Measurements from ENCODE around the gene STX1A.

Gene STX1A

DNA sequence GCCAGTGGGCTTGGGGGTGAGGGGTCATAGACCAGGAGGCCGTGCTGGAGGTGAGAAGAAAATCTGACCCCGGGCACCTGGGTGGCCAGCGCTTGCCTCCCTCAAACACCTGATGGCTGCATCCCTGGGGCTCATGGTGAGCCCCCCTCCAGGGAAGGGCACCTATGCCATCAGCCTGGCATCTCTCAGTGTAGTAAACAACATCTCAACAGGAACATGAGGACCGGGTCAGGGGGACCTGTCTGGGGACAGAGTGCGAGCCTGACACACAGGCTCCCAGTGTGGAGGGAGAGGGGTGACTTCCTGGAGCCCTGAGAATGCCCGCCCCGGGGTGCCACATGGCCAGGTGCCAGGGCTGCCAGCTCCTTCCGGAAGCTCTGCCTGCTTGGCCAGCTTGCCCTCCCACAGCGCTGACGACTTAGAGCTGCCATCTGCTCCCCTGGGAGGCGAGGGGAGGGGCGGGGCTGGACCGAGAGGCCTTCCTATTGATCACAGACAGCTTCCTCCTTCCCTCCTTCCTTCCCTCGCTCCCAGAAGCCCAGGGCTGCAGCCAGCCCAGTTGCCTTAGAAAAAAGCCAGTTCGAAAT lies 12.3 kb downstream of the STX1A start:
- no peak for DNase-seq (ENCODE audit: low read depth)

DNA sequence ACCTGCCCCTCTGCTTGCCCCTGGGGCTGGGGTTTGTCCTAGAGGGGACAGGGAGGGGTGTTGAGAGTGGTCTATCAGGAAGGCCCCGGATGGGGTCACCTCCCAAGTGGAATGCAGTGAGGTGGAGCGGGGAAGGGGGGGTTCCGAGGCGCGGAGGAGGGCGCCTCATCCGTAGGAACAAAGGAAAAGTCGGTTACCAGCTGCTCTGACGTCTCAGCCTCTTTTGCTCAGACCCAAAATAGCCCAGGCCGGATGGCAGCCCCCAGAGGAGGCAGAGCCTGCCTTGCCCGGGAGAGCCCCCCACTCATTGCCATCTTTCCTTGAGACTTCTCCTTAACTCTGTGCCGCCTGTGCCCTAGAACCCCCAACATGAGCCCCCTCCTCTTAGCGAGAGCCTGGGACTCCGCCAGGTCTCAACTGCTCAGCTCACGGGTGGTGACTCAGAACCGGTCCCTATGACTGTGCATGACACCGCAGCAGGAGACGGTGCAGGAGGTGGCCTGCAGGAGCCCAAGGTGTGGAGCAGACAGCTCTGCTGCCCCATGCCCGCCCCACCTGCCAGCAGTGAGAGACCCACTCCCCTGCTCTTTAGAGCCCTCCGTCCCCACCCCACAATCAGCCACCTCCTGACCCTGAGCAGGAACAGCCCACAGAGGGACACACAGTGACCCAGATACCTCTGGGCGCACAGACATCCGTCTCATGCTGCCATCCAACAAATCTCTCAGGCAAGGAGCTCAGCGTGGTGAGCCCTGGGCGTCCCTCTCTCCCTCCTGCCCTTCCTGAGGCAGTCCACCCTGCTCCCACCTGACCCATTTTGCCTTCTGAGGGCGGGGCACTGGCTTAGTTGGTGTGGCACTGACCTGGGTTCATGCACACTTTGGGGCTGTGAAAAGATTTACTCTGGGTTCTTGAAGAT lies 13.1 kb downstream of the STX1A start:
- DNase-seq (ENCODE audit: low read depth) = peak; percentile 19

DNA sequence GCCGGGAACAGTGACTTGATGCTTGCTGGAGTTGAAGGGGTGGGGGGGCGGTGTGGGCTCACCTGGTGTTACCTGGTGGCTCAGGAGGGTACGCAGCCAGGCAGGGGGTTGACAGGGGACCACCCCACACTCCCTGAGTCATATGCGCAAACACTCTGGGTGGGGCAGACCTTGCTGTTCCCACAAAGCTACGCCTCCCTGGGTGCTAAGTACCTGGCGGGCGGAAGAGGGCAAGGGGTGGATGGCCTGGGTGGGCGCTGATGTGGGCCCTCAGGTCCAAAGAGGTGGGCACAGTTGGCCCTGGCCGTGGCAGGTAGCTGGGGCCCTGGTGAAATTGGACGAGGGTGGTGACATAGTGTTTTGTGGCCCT lies 13.9 kb downstream of the STX1A start:
- DNase-seq (ENCODE audit: low read depth) = no peak

DNA sequence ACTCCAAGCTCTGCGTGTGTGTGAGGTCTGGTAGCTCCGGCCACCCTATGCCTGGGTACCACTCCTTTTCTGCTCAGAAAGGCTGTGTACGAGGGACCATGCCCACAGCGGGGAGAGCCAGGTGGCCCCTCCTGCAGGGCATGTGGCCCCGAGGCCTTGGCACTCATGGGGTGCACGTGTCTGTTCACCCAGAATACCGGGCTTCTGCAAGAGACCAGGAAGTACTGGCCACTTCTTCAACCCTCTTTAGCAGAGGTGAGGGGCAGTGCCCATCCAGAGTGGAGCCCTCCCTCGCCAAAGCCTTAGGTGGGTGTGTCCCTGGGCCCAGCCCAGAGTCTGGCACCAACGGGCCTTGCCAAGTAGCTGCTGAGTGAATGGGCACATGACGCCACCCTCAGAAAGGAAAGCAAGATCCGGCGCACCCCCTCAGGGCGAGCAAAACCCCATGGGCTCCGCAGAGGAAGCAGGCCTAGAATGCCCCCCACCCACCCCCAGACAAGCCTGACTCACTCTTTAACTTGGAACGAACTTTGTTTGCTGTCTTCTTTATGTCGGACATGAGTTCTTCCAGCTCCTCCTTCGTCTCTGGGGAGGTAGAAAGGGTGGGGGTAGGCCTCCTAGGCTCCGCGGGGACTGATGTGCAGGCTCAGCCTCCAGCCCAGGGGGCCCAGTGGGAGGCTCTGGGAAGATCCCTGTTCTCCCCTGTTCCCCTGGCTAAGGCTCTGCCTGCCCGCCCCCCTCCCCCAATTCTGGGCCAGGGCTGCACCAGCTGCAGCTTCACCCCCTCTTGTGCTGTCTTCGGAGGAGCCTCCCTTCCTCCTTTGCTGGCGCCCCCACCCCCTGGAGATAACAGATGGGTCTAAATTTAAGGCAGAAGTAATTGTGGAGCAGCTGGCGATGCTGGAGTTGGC lies 14.6 kb downstream of the STX1A start:
- DNase-seq (ENCODE audit: low read depth) = no peak

GRCh38 chr7:73703757-73704639 lies 15.5 kb downstream of the STX1A start:
- peak; percentile 22 for DNase-seq (ENCODE audit: low read depth)

DNA sequence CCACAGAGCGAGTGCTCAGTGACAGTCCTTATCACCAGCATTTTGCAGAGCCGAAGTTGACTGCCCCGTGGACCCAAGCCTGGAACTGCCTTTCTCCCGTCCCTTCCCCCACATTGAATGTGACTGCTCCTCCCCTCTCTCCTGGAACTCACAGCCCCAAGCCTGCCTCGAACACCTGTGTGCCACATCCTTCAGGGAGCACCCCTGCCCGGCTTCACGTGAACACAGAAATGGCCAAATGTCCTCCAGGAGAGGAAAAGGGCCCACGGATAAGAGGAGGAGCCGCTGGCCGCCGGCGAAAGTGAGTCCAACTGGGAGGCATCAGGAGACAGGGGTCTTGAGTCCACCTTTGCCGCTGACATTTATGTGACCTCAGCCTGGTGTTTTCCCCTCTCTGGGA lies 16.2 kb downstream of the STX1A start:
- DNase-seq (ENCODE audit: low read depth) = no peak

- no peak for DNase-seq (ENCODE audit: low read depth)
Measured at GRCh38 chr7:73702665-73703064, 16.8 kb downstream of the STX1A start.

DNA sequence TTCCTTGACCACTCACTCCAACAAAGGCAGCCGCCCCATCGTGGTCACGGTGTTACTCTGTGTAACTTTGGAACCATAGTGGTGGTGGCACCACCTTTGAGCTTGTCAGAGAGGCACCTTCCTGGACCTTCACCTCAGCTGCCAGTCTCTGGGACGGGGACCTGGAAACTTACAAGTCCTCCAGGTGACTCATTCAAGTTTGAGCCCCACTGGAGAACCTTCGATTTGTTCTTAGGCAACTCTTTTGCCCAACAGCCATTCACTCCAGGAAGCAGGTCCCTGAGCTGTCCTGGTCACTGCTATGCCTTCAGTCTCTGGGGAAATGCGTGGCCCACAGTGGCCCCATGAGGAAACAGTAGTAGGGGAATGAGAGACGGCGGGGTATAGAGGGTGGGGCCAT lies 17.2 kb downstream of the STX1A start:
- DNase-seq (ENCODE audit: low read depth) = no peak

GRCh38 chr7:73701357-73701995 lies 18.0 kb downstream of the STX1A start:
- no peak for DNase-seq (ENCODE audit: low read depth)

- DNase-seq (ENCODE audit: low read depth) = no peak
Measured at GRCh38 chr7:73700581-73701134, 18.8 kb downstream of the STX1A start.

DNA sequence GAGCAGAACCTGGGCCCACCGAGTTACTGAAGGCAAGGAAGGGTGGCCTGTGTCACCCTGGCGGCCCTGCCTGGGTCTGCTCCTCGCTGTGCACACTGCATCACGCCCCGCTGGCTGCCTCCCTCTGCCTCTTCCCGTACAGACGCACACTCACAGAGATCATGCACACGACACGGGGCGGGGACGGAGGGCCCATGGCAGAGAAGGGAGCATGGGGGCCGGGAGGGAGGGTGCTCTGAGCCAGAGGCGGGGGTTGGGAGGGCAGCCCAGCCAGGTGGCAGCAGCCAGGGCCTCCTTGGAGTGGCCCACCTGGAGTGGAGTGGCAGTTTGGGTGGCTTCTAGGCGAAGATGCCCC lies 19.4 kb downstream of the STX1A start:
- DNase-seq (ENCODE audit: low read depth) = no peak

- no peak for DNase-seq (ENCODE audit: low read depth)
Measured at GRCh38 chr7:73699370-73700068, 19.9 kb downstream of the STX1A start.

- no peak for DNase-seq (ENCODE audit: low read depth)
Measured at GRCh38 chr7:73698410-73698809, 21.1 kb downstream of the STX1A start.

DNA sequence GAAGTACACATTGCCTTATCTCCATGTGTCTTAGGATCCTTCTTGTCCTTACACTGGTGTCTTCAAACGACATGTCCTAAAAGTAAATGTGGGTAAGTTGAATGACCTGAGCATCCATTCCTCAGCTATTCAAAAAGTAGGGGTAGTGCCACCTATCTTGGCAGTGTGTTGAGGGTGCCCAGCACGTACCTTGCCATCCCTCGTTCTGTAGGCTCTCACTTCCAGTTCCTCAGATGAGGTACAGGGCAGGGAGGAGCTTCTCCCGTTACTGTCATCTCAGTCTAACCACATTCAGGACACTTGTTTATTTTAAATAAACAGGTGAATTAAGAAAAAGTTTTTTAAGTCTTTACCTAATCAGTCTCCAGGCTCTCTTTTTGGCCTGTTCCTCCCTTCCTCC lies 23.1 kb downstream of the STX1A start:
- DNase-seq (ENCODE audit: low read depth) = no peak

DNA sequence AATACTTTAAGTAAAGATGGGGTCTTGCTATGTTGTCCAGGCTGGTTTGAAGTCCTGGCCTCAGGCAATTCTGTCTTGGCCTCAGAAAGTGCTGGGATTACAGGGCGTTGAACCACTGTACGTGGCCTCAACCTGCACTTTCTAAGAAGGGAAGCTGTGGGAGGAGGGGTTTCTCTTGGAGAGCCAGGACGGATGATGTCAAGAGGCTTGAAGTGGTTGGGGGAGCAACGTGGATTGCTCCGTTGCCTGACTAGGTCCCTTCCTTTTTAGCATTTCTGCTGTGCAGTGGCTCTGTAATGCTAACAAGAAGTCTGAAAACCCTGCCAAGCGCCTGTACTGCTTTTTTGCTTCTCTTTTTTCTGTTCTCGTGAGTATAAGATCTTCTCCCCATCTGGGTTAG lies 28.8 kb downstream of the STX1A start:
- no peak for DNase-seq (ENCODE audit: low read depth)

- DNase-seq (ENCODE audit: low read depth) = no peak
Measured at GRCh38 chr7:73688288-73688687, 31.2 kb downstream of the STX1A start.

- DNase-seq (ENCODE audit: low read depth) = no peak
Measured at GRCh38 chr7:73685311-73685710, 34.2 kb downstream of the STX1A start.

DNA sequence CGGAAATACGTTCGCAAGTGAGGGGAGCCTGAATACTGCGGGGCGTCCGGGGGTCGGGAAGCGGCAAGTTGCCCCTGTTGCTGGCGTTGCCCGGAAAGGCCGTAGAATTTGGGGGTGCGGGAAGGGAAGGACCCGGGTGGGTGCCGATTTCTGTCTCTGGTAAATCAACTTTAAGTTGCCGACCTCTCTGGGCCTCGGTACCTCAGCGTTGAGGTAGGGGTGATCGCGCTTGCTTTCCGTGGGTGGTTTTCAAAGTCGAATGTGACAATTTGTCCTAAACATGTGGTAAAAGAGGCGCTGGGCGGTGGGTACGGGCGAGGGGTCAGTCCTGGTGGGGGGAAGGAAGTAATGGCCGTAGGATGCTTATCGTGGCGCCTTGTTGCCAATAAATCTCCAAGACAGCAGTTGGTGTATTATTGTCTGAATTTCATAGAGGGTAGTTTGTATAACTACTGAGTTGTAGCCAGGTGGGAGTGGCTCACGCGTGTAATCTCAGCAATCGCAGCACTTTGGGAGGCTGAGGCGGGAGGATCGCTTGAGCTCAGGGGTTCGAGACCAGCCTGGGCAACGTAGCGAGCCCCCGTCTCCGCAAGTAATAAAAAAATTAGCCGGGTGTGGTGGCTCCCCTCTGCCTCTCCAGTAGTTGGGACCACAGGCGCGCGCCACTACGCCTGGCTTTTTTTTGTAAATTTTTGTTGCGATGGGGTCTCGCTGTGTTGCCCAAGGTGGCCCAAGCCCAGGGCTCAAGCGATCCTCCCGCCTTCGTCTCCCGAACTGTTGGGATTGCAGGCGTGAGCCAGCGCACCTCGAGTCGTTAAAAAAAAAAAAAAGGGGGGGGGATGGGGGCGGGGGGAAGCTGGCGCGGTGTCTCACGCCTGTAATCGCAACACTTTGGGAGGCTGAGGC lies 35.4 kb downstream of the STX1A start:
- no peak for DNase-seq (ENCODE audit: low read depth)
